GM18502 (cell line): ENCODE data around the gene TECPR1.

ENCODE experiments used
- ATAC-seq: cut with Tn5 transposase; IDR thresholded peaks from one replicate; pipeline ENCODE4 v1.9.1; 2021; ENCODE audit warnings: mild to moderate bottlenecking; ENCODE audit not compliant: unreplicated experiment, poor library complexity

Gene TECPR1

GRCh38 chr7:98213888-98214810, 37.9 kb downstream of the TECPR1 start:
- ATAC-seq = no peak

GRCh38 chr7:98213296-98213887, 38.6 kb downstream of the TECPR1 start:
- ATAC-seq = no peak

- ATAC-seq = no peak
Observed at GRCh38 chr7:98212532-98213041, 39.4 kb downstream of the TECPR1 start.

- no peak for ATAC-seq
Observed at GRCh38 chr7:98211676-98212531, 40.1 kb downstream of the TECPR1 start.

- ATAC-seq = peak; percentile 67
Observed at GRCh38 chr7:98211221-98211675, 40.8 kb downstream of the TECPR1 start, which contains the start of gene BHLHA15. TSS of gene BHLHA15 (plus strand) at chr7:98211439. CDS start at chr7:98212310, 871 bp downstream.

GRCh38 chr7:98210513-98211220, 41.4 kb downstream of the TECPR1 start:
- ATAC-seq = no peak

GRCh38 chr7:98209166-98209920, 42.7 kb downstream of the TECPR1 start:
- ATAC-seq = no peak

- no peak for ATAC-seq
Observed at GRCh38 chr7:98206451-98207330, 45.3 kb downstream of the TECPR1 start.

- ATAC-seq = no peak
Observed at GRCh38 chr7:98205162-98205845, 46.7 kb downstream of the TECPR1 start.

GRCh38 chr7:98204670-98205069, 47.4 kb downstream of the TECPR1 start:
- no peak for ATAC-seq

GRCh38 chr7:98203964-98204605, 47.9 kb downstream of the TECPR1 start:
- no peak for ATAC-seq

- peak; percentile 48 for ATAC-seq
Observed at GRCh38 chr7:98203261-98203963, 48.6 kb downstream of the TECPR1 start.

- ATAC-seq = peak; percentile 91
Observed at GRCh38 chr7:98202367-98203195, 49.5 kb downstream of the TECPR1 start.

GRCh38 chr7:98200364-98200763, 51.7 kb downstream of the TECPR1 start:
- peak; percentile 45 for ATAC-seq

- ATAC-seq = no peak
Observed at GRCh38 chr7:98199131-98199530, 52.9 kb downstream of the TECPR1 start.
